Hypothalamus (tissue), 51 donors: Measurements from ENCODE around the gene IRF3.
"Not testable (repeated sequence)": the region's sequence is repeated elsewhere in the genome, so short reads cannot be mapped to it uniquely, and the experiment has no call there.

Experiments
- DNase-seq, 51 donors: peaks; one replicate each; lab custom pipeline; 2025; lab: John Stamatoyannopoulos, UW

IRF3 gene

DNA sequence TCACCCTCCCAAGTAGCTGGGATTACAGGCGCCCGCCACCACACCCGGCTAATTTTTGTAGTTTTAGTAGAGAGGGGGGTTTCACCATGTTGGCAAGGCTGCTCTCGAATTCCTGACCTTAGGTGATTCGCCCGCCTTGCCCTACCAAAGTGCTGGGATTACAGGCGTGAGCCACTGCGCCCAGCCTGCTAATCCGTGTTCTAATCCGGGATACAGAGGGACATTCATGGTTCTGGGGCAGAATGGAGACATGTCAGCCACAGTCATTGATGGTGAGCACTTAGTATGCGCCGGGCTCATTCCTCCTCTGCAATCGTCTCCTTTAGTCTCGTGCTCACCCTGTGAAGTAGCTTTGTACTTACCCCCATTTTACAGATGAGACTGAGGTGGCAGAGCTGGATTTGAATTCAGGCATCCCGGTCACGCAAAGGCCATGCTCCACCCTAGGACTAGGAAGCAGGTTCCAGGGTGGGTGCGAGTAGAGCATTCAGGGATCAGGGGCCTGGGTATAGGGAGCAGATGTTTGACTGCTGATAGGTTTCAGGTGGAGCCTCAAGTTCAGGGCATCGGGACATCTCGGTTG, 34.0 kb downstream of the IRF3 start:
- no peak for DNase-seq

DNA sequence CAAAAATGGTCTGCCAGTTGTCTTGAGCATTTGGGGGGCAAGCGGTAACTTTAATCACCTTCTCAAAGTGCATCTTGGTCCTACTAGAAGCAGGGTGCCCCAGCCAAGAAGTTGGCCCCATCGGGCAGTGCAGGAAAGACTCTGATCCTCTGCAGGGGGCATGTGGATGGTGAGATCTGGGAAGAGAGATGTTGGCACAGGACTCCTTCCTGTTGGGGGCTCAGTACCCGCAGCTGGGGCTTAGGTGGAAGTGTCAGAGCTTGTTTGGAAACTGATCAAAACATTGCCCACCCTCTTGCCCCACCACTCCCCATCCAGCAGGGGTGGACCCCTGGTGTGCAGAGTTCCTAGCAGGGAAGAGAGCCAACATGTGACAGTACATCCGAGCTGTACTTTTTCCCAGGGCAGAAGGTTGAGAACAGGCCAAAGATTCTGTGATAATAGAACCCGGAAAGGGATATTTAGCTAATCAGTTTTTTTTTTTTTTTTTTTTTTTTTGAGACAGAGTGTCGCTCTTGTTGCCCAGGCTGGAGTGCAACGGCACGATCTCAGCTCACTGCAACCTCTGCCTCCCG, 34.6 kb downstream of the IRF3 start:
- DNase-seq, result peak in 1 of 51 donors; percentile 25

- DNase-seq, result no peak
Observed at GRCh38 chr19:49629659-49630058, 36.0 kb downstream of the IRF3 start.

DNA sequence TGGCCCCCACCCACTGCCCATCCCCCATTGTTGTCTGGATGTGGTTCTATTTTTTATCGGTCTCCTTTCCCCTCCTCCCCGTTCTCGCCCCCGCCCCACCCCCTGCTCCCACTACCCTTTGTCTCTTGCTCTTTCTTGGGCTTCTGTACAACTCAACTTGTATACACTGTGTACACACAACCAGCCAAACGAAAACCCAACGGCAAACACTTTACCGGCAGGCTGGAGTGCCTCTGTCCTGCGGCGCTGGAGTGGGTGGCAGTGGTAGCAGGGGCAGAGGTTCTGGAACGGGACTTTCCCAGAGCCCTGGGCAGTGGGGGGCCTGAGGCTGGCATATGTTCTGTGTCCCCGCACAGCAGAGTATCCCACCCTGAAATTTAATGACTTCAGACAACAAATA, 39.4 kb downstream of the IRF3 start:
- no peak for DNase-seq

- no peak for DNase-seq
Observed at GRCh38 chr19:49624967-49625910, 40.4 kb downstream of the IRF3 start.

DNA sequence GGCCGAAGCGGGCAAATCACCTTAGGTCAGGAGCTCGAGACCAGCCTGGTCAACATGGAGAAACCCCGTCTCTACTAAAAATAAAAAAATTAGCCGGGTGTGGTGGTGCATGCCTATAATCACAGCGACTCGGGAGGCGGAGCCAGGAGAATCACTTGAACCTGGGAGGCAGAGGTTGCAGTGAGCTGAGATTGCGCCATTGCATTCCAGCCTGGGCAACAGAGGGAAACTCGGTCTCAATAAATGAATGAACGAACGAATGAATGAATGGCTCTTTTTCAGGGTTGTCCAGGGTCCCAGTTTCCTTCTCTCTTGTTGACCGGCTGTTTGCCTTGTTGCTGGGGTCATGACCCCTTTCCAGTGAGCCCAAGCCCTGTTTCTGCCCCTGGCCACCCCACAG, 47.8 kb downstream of the IRF3 start:
- not testable (repeated sequence) for DNase-seq

DNA sequence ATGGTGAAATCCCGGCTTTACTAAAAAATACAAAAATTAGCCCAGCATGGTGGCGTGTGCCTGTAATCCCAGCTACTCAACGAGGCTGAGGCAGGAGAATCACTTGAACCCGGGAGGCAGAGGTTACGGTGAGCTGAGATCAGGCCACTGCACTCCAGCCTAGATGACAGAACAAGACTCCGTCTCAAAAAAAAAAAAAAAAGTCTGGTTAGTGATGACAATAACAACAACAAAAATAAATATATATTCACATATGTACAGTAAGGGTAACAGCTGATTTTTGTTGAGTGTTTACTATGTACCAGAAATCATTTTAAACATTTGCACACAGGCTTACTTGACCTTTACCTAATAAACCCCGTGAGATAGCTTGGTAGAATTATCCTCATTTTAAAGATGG, 48.7 kb downstream of the IRF3 start:
- DNase-seq, result no peak

DNA sequence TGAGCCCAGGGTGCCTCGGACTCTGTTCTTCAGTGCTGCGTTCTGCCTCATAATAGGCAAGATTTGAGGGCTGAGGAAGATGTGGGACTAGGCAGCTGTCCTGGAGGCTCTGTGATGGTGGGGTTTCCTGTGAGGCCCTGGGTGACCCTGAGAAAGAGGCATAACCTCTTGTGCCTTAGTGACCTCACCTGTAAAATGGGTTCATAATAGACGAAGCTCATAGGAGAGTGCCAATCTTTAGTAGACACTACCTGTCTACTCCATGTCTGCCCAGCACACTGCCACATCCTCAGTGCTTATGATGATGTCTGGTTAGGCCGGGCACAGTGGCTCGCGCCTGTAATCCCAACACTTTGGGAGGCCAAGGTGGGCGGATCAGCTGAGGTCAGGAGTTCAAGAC, 49.1 kb downstream of the IRF3 start:
- no peak for DNase-seq

DNA sequence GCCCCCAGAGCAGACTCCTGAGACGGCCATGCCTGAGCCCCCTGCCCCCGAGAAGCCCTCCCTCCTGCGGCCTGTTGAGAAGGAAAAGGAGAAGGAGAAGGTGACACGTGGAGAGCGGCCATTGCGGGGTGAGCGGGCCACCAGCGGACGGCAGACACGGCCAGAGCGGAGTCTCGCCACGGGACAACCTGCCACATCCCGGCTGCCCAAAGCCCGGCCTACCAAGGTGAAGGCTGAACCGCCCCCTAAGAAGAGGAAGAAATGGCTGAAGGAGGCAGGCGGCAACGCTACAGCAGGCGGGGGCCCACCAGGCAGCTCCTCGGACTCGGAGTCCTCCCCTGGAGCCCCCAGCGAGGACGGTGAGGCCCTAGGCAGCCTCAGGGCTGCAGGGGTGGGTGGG, 49.8 kb downstream of the IRF3 start:
- no peak for DNase-seq

DNA sequence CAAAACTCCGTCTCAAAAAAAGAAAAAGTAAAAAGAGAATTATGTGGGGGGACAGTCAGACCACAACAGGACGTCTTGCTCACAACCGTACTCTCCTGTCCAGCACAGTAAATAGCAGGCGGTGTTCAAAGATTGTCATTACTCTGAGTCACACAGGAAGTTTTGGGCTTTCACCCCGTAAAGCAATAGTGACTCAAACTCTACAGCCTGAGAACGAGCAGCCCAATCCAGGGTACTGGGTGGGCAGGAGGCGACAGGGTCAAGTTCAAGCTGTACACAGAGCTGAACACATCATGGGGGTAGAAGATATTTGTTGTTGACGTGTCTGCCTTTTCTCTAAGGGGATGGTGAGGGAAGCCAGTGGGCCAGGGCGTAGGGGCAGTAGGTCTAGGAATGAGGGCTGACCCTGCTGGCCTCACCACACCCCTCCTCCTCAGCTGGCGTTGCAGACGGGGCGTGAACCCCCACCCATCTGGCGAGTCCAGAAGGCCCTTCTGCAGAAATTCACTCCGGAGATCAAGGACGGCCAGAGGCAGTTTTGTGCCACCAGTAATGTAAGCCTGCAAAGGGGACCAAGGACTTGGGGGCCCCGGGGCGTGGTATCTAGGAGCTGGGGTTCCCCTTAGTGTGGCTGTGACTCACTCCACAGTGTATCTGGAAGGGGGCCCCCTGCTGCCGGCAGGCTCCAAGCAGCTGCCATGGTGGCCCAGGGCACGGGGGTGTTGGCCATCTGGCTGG, 51.4 kb downstream of the IRF3 start:
- DNase-seq, result no peak

GRCh38 chr19:49613374-49613773, 52.3 kb downstream of the IRF3 start:
- DNase-seq, result no peak
